Measurements from ENCODE around the gene PHACTR3.

Gene PHACTR3

DNA sequence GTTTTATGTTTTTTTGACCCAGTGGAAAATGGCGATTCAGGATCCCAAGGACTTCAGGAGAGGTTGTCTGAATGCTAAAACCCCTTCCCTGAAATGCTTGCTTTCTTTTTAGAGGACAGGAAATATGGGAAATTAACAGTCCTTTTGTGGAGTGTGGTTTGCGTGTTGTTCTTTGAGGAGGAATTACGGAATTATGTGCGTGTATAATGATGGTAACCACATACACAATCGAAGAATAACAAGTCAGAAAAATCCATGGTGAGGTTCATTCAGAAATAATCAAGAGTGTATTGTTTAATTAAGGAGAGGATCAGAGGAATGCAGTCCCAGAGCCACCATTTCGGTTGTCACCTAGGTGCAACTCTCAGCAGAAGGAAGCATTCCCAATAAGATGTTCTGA lies 73.2 kb downstream of the PHACTR3 start:
- H4K20me1 ChIP-seq (ENCODE audit: control insufficient read depth, insufficient read depth, low read depth, low read length): no peaks in the 10 kb centered on the region
- H3K4me1 ChIP-seq (ENCODE audit: control insufficient read depth, low read length): no peaks in the 10 kb centered on the region
- no peak for TF ChIP-seq EZH2phosphoT487 (IDR thresholded peaks at IDR 0.05; ENCODE audit: borderline replicate concordance, low read length)
- no peaks in the 10 kb centered on the region for H3K9me2 ChIP-seq (replicated peaks; ENCODE audit: control insufficient read depth, low read length)
- H3K36me3 ChIP-seq (ENCODE audit: control insufficient read depth, low read length): no peaks in the 10 kb centered on the region
- no peak overlapping the region for H3K4me2 ChIP-seq (ENCODE audit: low read length)
- H3K9me3 ChIP-seq (ENCODE audit: control insufficient read depth, insufficient read depth, low read length): no peaks in the 10 kb centered on the region
- H3K27me3 ChIP-seq (ENCODE audit: control insufficient read depth, low read length): no peaks in the 10 kb centered on the region
- H3F3A ChIP-seq (ENCODE audit: control insufficient read depth, insufficient read depth): no peaks in the 10 kb centered on the region
- no peak overlapping the region for H3K4me3 ChIP-seq (ENCODE audit: low read length)
- no peak overlapping the region for H3K27ac ChIP-seq (ENCODE audit: low read depth, low read length)
- no peaks in the 10 kb centered on the region for H3K79me2 ChIP-seq (ENCODE audit: control insufficient read depth, low read length)

DNA sequence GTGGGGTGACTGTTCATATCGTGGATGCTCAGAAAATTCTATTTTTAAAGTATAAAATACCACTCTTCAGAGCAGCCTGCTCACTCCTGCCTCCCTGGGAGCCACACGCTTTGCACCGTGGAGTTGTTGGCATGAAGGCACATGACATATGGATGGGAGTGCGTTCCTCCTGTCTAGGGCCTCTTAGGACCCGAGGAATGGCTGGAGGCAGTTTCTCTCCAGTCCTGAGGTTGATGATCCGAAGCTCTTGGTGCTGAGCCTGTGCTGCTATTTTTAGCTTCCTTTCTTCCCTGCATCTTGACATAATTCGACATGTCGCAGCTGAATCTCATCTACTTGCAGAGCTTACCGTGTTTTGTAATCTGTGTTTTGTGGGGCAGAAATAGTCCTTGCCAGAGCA lies 73.9 kb downstream of the PHACTR3 start:
- no peaks in the 10 kb centered on the region for H3K4me1 ChIP-seq (ENCODE audit: control insufficient read depth, low read length)
- H3K4me2 ChIP-seq (ENCODE audit: low read length): no peak overlapping the region
- no peak overlapping the region for H3K4me3 ChIP-seq (ENCODE audit: low read length)
- no peaks in the 10 kb centered on the region for H3K9me2 ChIP-seq (replicated peaks; ENCODE audit: control insufficient read depth, low read length)
- no peaks in the 10 kb centered on the region for H3K79me2 ChIP-seq (ENCODE audit: control insufficient read depth, low read length)
- no peaks in the 10 kb centered on the region for H4K20me1 ChIP-seq (ENCODE audit: control insufficient read depth, insufficient read depth, low read depth, low read length)
- H3K27me3 ChIP-seq (ENCODE audit: control insufficient read depth, low read length): no peaks in the 10 kb centered on the region
- no peaks in the 10 kb centered on the region for H3K36me3 ChIP-seq (ENCODE audit: control insufficient read depth, low read length)
- H3K9me3 ChIP-seq (ENCODE audit: control insufficient read depth, insufficient read depth, low read length): no peaks in the 10 kb centered on the region
- no peaks in the 10 kb centered on the region for H3F3A ChIP-seq (ENCODE audit: control insufficient read depth, insufficient read depth)
- TF ChIP-seq EZH2phosphoT487 (IDR thresholded peaks at IDR 0.05; ENCODE audit: borderline replicate concordance, low read length): no peak
- H3K27ac ChIP-seq (ENCODE audit: low read depth, low read length): no peak overlapping the region

DNA sequence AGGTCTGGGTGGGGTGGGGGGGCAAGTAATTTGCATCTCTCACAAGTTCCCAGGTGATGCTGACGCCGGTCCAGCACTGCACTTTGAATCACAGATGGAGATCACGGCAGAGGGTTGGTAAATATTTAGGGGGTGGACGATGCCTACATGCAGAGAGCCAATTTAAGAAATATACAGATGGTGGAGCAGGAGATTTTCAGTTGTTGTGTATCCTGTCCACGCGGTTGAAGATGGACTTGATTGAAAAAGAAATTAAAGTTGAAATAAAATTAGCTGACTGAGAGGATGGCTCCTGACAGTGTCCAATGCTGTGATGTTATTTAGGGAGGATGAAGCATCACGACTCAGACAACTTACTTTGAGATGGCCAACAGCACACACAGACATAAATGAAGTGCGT lies 74.6 kb downstream of the PHACTR3 start:
- H3K4me3 ChIP-seq (ENCODE audit: low read length): no peak overlapping the region
- H3K27me3 ChIP-seq (ENCODE audit: control insufficient read depth, low read length): no peaks in the 10 kb centered on the region
- no peak overlapping the region for H3K4me2 ChIP-seq (ENCODE audit: low read length)
- H3K79me2 ChIP-seq (ENCODE audit: control insufficient read depth, low read length): no peaks in the 10 kb centered on the region
- H3K36me3 ChIP-seq (ENCODE audit: control insufficient read depth, low read length): no peaks in the 10 kb centered on the region
- H4K20me1 ChIP-seq (ENCODE audit: control insufficient read depth, insufficient read depth, low read depth, low read length): no peaks in the 10 kb centered on the region
- H3F3A ChIP-seq (ENCODE audit: control insufficient read depth, insufficient read depth): no peaks in the 10 kb centered on the region
- H3K9me2 ChIP-seq (replicated peaks; ENCODE audit: control insufficient read depth, low read length): no peaks in the 10 kb centered on the region
- H3K9me3 ChIP-seq (ENCODE audit: control insufficient read depth, insufficient read depth, low read length): no peaks in the 10 kb centered on the region
- TF ChIP-seq, protein P1, sequence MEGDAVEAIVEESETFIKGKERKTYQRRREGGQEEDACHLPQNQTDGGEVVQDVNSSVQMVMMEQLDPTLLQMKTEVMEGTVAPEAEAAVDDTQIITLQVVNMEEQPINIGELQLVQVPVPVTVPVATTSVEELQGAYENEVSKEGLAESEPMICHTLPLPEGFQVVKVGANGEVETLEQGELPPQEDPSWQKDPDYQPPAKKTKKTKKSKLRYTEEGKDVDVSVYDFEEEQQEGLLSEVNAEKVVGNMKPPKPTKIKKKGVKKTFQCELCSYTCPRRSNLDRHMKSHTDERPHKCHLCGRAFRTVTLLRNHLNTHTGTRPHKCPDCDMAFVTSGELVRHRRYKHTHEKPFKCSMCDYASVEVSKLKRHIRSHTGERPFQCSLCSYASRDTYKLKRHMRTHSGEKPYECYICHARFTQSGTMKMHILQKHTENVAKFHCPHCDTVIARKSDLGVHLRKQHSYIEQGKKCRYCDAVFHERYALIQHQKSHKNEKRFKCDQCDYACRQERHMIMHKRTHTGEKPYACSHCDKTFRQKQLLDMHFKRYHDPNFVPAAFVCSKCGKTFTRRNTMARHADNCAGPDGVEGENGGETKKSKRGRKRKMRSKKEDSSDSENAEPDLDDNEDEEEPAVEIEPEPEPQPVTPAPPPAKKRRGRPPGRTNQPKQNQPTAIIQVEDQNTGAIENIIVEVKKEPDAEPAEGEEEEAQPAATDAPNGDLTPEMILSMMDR (IDR thresholded peaks at IDR 0.05; ENCODE audit: low read depth, low read length, poor library complexity, severe bottlenecking): no peak
- TF ChIP-seq EZH2phosphoT487 (IDR thresholded peaks at IDR 0.05; ENCODE audit: borderline replicate concordance, low read length): no peak
- no peaks in the 10 kb centered on the region for H3K4me1 ChIP-seq (ENCODE audit: control insufficient read depth, low read length)
- no peak overlapping the region for H3K27ac ChIP-seq (ENCODE audit: low read depth, low read length)

DNA sequence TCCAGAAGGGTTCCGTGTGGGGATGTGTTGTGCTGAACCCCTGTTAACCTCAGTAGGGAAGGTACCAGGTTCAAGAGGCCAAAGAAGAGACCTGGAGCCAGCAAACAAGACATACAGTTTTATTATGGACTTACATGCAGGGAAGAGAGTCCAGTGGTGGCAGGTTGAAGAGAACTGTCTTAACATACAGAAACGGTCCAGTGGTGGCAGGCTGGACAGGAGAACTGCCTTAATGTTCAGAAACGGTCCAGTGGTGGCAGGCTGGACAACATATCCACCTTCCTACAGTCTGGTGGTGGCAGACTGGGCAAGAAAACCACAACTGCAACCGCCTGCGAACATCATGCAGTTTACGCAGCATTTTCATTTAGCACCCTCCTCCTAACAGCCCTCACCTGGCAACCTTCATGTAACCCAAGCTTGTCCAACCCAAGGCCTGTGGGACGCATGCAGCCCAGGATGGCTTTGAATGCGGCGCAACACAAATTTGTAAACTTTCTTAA lies 75.9 kb downstream of the PHACTR3 start:
- H3K4me2 ChIP-seq (ENCODE audit: low read length): no peak overlapping the region
- H3K9me2 ChIP-seq (replicated peaks; ENCODE audit: control insufficient read depth, low read length): no peaks in the 10 kb centered on the region
- H3K27ac ChIP-seq (ENCODE audit: low read depth, low read length): no peak overlapping the region
- no peaks in the 10 kb centered on the region for H3K9me3 ChIP-seq (ENCODE audit: control insufficient read depth, insufficient read depth, low read length)
- TF ChIP-seq EZH2phosphoT487 (IDR thresholded peaks at IDR 0.05; ENCODE audit: borderline replicate concordance, low read length): no peak
- TF ChIP-seq, protein P1 (IDR thresholded peaks at IDR 0.05; ENCODE audit: low read depth, low read length, poor library complexity, severe bottlenecking): no peak
- H4K20me1 ChIP-seq (ENCODE audit: control insufficient read depth, insufficient read depth, low read depth, low read length): no peaks in the 10 kb centered on the region
- H3K4me1 ChIP-seq (ENCODE audit: control insufficient read depth, low read length): no peaks in the 10 kb centered on the region
- H3F3A ChIP-seq (ENCODE audit: control insufficient read depth, insufficient read depth): no peaks in the 10 kb centered on the region
- H3K27me3 ChIP-seq (ENCODE audit: control insufficient read depth, low read length): no peaks in the 10 kb centered on the region
- H3K4me3 ChIP-seq (ENCODE audit: low read length): no peak overlapping the region
- no peaks in the 10 kb centered on the region for H3K36me3 ChIP-seq (ENCODE audit: control insufficient read depth, low read length)
- H3K79me2 ChIP-seq (ENCODE audit: control insufficient read depth, low read length): no peaks in the 10 kb centered on the region
